SK-N-SH treated with all-trans-retinoic acid at 6 μM for 48 hours (cell line): ENCODE results near the gene ANKHD1.
"Not testable (repeated sequence)": the region's sequence is repeated elsewhere in the genome, so short reads cannot be mapped to it uniquely, and the experiment has no call there.

Experiments used
- ATAC-seq: fragments of 200-7000 bp; cut with Tn5 transposase; 3 replicates; pipeline ENCODE4 v1.9.1; 2020; ENCODE audit warnings: mild to moderate bottlenecking, moderate library complexity
- ARNTL ChIP-seq: fragments of 450-650 bp; formaldehyde crosslinking; IDR thresholded peaks from 2 replicates; pipeline ENCODE4 v1.5.0; 2020; ENCODE audit warnings: low read depth, mild to moderate bottlenecking, moderate library complexity, borderline replicate concordance
- BACH2 ChIP-seq: fragments of 250-450 bp; sonication (Bioruptor Pico); IDR thresholded peaks from 2 replicates; pipeline ENCODE4 v1.9.0; 2021; ENCODE audit warnings: mild to moderate bottlenecking, borderline replicate concordance
- CSDC2 ChIP-seq: fragments of 250-450 bp; sonication (Bioruptor Pico); IDR thresholded peaks from 2 replicates; pipeline ENCODE4 v1.5.0; 2020; ENCODE audit warnings: mild to moderate bottlenecking, moderate library complexity
- ESRRG ChIP-seq: fragments of 250-450 bp; sonication (Bioruptor Pico); IDR thresholded peaks from 2 replicates; pipeline ENCODE4 v1.6.1; 2021; ENCODE audit warnings: mild to moderate bottlenecking
- GLIS3 ChIP-seq: fragments of 250-450 bp; sonication (Bioruptor Pico); IDR thresholded peaks from 2 replicates; pipeline ENCODE4 v1.5.0; 2020; ENCODE audit warnings: mild to moderate bottlenecking, moderate library complexity
- ISL1 ChIP-seq: fragments of 250-450 bp; sonication (Bioruptor Pico); IDR thresholded peaks from 2 replicates; pipeline ENCODE4 v2.1.2; 2022; ENCODE audit warnings: mild to moderate bottlenecking, moderate library complexity
- OSR1 ChIP-seq: fragments of 250-450 bp; sonication (Bioruptor Pico); IDR thresholded peaks from 2 replicates; pipeline ENCODE4 v1.8.0; 2022; ENCODE audit warnings: moderate library complexity, mild to moderate bottlenecking, inconsistent platforms
- PPARA ChIP-seq: fragments of 250-450 bp; sonication (Bioruptor Pico); IDR thresholded peaks from 2 replicates; pipeline ENCODE4 v1.5.0; 2020; ENCODE audit warnings: mild to moderate bottlenecking, borderline replicate concordance
- RARB ChIP-seq: fragments of 250-450 bp; sonication (Bioruptor Pico); IDR thresholded peaks from 2 replicates; pipeline ENCODE4 v1.8.0; 2021; ENCODE audit warnings: mild to moderate bottlenecking, moderate library complexity
- SNAI2 ChIP-seq: fragments of 250-450 bp; sonication (Bioruptor Pico); IDR thresholded peaks from 2 replicates; pipeline ENCODE4 v1.5.0; 2020; ENCODE audit warnings: mild to moderate bottlenecking, moderate library complexity
- TCF4 ChIP-seq: fragments of 250-450 bp; sonication (Bioruptor Pico); IDR thresholded peaks from 2 replicates; pipeline ENCODE4 v1.8.0; 2021; ENCODE audit warnings: mild to moderate bottlenecking, moderate library complexity, borderline replicate concordance
- TOX ChIP-seq: fragments of 250-450 bp; sonication (Bioruptor Pico); IDR thresholded peaks from 2 replicates; pipeline ENCODE4 v1.8.0; 2021; ENCODE audit warnings: mild to moderate bottlenecking, moderate library complexity, borderline replicate concordance
- ZC3H10 ChIP-seq: fragments of 250-450 bp; sonication (Bioruptor Pico); IDR thresholded peaks from 2 replicates; pipeline ENCODE4 v1.5.1; 2021; ENCODE audit warnings: mild to moderate bottlenecking, moderate library complexity
- ZFP3 ChIP-seq: fragments of 250-450 bp; sonication (Bioruptor Pico); IDR thresholded peaks from 2 replicates; pipeline ENCODE4 v1.5.0; 2020; ENCODE audit warnings: mild to moderate bottlenecking, moderate library complexity
- ZFP30 ChIP-seq: fragments of 450-650 bp; formaldehyde crosslinking; IDR thresholded peaks from 2 replicates; pipeline ENCODE4 v1.5.0; 2022; ENCODE audit warnings: mild to moderate bottlenecking, moderate library complexity
- ZNF565 ChIP-seq: fragments of 450-650 bp; formaldehyde crosslinking; conservative IDR thresholded peaks from 2 replicates; pipeline ENCODE4 v1.5.0; 2020; ENCODE audit warnings: low read depth, mild to moderate bottlenecking, moderate library complexity
- ZNF70 ChIP-seq: fragments of 450-650 bp; formaldehyde crosslinking; IDR thresholded peaks from 2 replicates; pipeline ENCODE4 v1.5.0; 2020; ENCODE audit warnings: mild to moderate bottlenecking, moderate library complexity
- ZNF8 ChIP-seq: fragments of 450-650 bp; formaldehyde crosslinking; IDR thresholded peaks from 2 replicates; pipeline ENCODE4 v1.5.0; 2020; ENCODE audit warnings: mild to moderate bottlenecking, moderate library complexity
- TF ChIP-seq, protein P1 (sequence below): fragments of 250-450 bp; sonication (Bioruptor Pico); IDR thresholded peaks from 2 replicates; pipeline ENCODE4 v1.8.0; 2021; ENCODE audit warnings: low read depth, mild to moderate bottlenecking, moderate library complexity, borderline replicate concordance
- TF ChIP-seq, protein P2 (sequence below): fragments of 250-450 bp; sonication (Bioruptor Pico); IDR thresholded peaks from 2 replicates; pipeline ENCODE4 v1.5.1; 2020; ENCODE audit warnings: low read depth, mild to moderate bottlenecking, moderate library complexity
- TF ChIP-seq, protein P3 (sequence below): fragments of 250-450 bp; sonication (Bioruptor Pico); IDR thresholded peaks from 2 replicates; pipeline ENCODE4 v1.8.0; 2020; ENCODE audit warnings: mild to moderate bottlenecking, moderate library complexity, borderline replicate concordance
- TF ChIP-seq, protein P4 (sequence below): fragments of 250-450 bp; sonication (Bioruptor Pico); IDR thresholded peaks from 2 replicates; pipeline ENCODE4 v1.5.0; 2020; ENCODE audit warnings: mild to moderate bottlenecking, moderate library complexity

ANKHD1 gene

DNA sequence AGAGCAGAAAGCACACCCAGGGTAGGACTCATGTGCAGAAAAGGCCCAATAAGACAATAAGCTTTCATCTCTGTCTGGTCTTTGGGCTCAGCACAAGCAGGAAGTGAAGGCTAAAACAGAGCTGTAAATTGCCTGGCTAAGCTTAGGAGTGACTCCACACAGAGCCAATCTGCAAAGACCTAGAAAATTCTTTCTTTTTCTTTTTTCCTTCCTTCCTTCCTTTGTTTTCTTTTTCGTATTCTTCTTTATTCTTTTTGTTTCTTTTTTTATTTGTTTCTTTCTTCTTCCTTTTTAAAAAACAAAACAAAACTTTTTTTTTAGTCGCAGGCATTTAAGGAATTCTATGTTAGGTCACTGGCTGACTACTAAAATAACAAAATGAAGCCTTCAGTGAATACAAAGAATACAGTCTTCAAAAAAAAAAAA lies 175.2 kb downstream of the ANKHD1 start:
- TF ChIP-seq ISL1 (CRISPR knock-in tag) (no peak), ESRRG (CRISPR knock-in tag) (no peak), ZNF70 (CRISPR knock-in tag) (no peak), SNAI2 (CRISPR knock-in tag) (no peak), PPARA (no peak), ZFP30 (CRISPR knock-in tag) (no peak), GLIS3 (CRISPR knock-in tag) (no peak), TOX (no peak), OSR1 (no peak), ZNF8 (no peak), BACH2 (no peak), ZFP3 (CRISPR knock-in tag) (no peak), ZC3H10 (CRISPR knock-in tag) (no peak), TCF4 (CRISPR knock-in tag) (no peak), ARNTL (CRISPR knock-in tag) (no peak), CSDC2 (CRISPR knock-in tag) (no peak)
- TF ChIP-seq, protein P1, sequence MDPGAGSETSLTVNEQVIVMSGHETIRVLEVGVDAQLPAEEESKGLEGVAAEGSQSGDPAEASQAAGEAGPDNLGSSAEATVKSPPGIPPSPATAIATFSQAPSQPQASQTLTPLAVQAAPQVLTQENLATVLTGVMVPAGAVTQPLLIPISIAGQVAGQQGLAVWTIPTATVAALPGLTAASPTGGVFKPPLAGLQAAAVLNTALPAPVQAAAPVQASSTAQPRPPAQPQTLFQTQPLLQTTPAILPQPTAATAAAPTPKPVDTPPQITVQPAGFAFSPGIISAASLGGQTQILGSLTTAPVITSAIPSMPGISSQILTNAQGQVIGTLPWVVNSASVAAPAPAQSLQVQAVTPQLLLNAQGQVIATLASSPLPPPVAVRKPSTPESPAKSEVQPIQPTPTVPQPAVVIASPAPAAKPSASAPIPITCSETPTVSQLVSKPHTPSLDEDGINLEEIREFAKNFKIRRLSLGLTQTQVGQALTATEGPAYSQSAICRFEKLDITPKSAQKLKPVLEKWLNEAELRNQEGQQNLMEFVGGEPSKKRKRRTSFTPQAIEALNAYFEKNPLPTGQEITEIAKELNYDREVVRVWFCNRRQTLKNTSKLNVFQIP (CRISPR knock-in tag) = no peak
- TF ChIP-seq, protein P2, sequence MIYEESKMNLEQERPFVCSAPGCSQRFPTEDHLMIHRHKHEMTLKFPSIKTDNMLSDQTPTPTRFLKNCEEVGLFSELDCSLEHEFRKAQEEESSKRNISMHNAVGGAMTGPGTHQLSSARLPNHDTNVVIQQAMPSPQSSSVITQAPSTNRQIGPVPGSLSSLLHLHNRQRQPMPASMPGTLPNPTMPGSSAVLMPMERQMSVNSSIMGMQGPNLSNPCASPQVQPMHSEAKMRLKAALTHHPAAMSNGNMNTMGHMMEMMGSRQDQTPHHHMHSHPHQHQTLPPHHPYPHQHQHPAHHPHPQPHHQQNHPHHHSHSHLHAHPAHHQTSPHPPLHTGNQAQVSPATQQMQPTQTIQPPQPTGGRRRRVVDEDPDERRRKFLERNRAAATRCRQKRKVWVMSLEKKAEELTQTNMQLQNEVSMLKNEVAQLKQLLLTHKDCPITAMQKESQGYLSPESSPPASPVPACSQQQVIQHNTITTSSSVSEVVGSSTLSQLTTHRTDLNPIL (CRISPR knock-in tag) = no peak
- TF ChIP-seq, protein P3, sequence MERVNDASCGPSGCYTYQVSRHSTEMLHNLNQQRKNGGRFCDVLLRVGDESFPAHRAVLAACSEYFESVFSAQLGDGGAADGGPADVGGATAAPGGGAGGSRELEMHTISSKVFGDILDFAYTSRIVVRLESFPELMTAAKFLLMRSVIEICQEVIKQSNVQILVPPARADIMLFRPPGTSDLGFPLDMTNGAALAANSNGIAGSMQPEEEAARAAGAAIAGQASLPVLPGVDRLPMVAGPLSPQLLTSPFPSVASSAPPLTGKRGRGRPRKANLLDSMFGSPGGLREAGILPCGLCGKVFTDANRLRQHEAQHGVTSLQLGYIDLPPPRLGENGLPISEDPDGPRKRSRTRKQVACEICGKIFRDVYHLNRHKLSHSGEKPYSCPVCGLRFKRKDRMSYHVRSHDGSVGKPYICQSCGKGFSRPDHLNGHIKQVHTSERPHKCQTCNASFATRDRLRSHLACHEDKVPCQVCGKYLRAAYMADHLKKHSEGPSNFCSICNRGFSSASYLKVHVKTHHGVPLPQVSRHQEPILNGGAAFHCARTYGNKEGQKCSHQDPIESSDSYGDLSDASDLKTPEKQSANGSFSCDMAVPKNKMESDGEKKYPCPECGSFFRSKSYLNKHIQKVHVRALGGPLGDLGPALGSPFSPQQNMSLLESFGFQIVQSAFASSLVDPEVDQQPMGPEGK = no peak
- no peak for ATAC-seq

DNA sequence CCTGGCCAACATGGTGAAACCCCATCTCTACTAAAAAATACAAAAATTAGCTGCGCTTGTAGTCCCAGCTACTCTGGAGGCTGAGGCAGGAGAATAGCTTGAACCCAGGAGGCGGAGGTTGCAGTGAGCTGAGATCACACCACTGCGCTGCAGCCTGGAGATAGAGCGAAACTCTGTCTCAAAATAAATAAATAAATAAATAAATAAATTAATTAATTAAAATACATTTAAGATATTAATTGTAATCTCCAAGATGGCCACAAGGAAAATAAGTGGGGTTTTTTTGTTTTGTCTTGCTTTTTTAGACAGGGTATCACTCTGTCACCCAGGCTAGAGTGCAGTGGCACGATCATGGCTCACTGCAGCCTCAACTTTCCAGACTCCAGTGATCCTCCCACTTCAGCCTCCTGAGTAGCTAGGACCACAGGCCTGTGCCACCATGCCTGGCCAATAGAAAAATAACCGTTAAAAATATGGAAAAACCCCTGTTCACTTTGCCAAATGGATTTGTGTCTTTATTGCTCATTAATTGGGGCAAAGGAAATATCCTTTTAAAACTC lies 177.6 kb downstream of the ANKHD1 start:
- ATAC-seq = not testable (repeated sequence)

DNA sequence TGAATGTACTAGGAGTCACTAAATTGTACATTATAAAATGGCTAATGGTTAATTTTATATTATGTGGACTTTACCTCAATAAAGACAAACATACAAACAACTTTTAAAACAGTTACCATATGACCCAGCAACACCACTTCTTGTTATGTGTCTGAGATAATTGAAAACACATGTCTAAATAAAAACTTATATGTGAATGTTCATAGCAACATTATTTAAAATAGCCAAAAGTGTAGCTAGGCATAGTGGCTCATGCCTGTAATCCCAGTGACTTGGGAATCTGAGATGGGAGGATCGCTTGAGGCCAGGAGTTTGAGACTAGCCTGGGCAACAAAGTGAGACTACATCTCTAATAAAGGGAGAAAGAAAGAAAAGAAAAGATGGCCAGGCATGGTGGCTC lies 185.9 kb downstream of the ANKHD1 start:
- TF ChIP-seq TOX (no peak), ZFP30 (CRISPR knock-in tag) (no peak), ISL1 (CRISPR knock-in tag) (no peak), TCF4 (CRISPR knock-in tag) (no peak), ESRRG (CRISPR knock-in tag) (no peak), ZNF70 (CRISPR knock-in tag) (no peak), RARB (CRISPR knock-in tag) (no peak), PPARA (no peak), ZNF565 (CRISPR knock-in tag) (no peak), ZNF8 (no peak)
- TF ChIP-seq, protein P1 (CRISPR knock-in tag) = no peak
- TF ChIP-seq, protein P4, sequence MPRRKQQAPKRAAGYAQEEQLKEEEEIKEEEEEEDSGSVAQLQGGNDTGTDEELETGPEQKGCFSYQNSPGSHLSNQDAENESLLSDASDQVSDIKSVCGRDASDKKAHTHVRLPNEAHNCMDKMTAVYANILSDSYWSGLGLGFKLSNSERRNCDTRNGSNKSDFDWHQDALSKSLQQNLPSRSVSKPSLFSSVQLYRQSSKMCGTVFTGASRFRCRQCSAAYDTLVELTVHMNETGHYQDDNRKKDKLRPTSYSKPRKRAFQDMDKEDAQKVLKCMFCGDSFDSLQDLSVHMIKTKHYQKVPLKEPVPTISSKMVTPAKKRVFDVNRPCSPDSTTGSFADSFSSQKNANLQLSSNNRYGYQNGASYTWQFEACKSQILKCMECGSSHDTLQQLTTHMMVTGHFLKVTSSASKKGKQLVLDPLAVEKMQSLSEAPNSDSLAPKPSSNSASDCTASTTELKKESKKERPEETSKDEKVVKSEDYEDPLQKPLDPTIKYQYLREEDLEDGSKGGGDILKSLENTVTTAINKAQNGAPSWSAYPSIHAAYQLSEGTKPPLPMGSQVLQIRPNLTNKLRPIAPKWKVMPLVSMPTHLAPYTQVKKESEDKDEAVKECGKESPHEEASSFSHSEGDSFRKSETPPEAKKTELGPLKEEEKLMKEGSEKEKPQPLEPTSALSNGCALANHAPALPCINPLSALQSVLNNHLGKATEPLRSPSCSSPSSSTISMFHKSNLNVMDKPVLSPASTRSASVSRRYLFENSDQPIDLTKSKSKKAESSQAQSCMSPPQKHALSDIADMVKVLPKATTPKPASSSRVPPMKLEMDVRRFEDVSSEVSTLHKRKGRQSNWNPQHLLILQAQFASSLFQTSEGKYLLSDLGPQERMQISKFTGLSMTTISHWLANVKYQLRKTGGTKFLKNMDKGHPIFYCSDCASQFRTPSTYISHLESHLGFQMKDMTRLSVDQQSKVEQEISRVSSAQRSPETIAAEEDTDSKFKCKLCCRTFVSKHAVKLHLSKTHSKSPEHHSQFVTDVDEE (CRISPR knock-in tag) = no peak
- TF ChIP-seq, protein P2 (CRISPR knock-in tag) = no peak
- ATAC-seq = no peak
